DND-41 (cell line): ENCODE data around the gene SPECC1.

Source experiments
- CTCF ChIP-seq: IDR thresholded peaks from 2 replicates; pipeline ENCODE4 v1.5.1; 2012; ENCODE audit warnings: borderline replicate concordance, low read length, moderate library complexity, mild to moderate bottlenecking; ENCODE audit not compliant: poor library complexity, severe bottlenecking; ENCODE audit errors: extremely low read depth
- EZH2 ChIP-seq: IDR thresholded peaks from 3 replicates; pipeline ENCODE4 v1.6.1; 2012; ENCODE audit warnings: borderline replicate concordance, low read depth, mild to moderate bottlenecking, moderate library complexity, low read length, inconsistent platforms; ENCODE audit not compliant: severe bottlenecking

GRCh38 chr17:20190605-20191004, 181.4 kb downstream of the SPECC1 start:
- TF ChIP-seq CTCF: no peak
- no peak for TF ChIP-seq EZH2
